ENCODE data around the gene ELN.
"Not testable (repeated sequence)": the region's sequence is repeated elsewhere in the genome, so short reads cannot be mapped to it uniquely, and the experiment has no call there.

DNA sequence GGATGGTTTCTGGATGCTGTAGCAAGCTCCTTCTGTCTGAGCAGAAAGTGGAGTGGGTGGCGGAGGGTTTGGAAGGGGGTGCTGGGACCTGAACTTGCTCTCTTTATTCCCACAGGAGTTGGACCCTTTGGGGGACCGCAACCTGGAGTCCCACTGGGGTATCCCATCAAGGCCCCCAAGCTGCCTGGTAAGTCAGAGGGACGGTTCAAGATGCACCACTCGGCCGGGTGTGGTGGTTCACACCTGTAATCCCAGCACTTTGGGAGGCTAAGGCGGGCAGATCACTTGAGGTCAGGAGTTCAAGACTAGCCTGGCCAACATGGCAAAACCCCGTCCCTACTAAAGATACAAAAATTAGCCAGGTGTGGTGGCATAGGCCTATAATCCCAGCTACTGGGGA lies 18.6 kb downstream of the ELN start:
- TF ChIP-seq, protein P1, sequence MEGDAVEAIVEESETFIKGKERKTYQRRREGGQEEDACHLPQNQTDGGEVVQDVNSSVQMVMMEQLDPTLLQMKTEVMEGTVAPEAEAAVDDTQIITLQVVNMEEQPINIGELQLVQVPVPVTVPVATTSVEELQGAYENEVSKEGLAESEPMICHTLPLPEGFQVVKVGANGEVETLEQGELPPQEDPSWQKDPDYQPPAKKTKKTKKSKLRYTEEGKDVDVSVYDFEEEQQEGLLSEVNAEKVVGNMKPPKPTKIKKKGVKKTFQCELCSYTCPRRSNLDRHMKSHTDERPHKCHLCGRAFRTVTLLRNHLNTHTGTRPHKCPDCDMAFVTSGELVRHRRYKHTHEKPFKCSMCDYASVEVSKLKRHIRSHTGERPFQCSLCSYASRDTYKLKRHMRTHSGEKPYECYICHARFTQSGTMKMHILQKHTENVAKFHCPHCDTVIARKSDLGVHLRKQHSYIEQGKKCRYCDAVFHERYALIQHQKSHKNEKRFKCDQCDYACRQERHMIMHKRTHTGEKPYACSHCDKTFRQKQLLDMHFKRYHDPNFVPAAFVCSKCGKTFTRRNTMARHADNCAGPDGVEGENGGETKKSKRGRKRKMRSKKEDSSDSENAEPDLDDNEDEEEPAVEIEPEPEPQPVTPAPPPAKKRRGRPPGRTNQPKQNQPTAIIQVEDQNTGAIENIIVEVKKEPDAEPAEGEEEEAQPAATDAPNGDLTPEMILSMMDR (IDR thresholded peaks at IDR 0.05) = not testable (repeated sequence)
- not testable (repeated sequence) for TF ChIP-seq POLR2A, POLR2AphosphoS5 (IDR thresholded peaks at IDR 0.05)
